ENCODE results near the gene POPDC2. TPM values are rescaled to one million over a fixed set of nuclear protein-coding genes. Genes with fewer than 3 reads are reported as not detected.

Gene POPDC2
- total RNA-seq, 1 experiment from 2014 or later = 0.12 TPM

DNA sequence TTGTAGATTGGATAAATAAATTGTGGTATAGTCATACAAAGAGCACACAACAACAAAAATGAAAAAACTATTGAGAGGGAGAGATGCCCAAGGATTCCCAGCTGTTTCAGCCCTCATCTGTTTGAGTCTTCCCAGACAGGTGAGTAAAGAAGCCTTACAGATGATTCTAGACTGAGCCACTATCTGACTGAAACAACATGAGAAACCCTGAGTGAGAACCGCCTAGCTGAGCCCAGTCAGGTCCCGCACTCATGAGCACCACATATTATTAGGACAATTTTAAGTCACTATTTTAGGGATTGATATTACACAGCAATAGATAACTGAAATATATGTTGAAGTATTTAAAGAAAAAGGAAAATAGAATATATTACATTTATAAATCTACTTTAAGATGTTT is 19.0 kb downstream of the POPDC2 start:
- no peak for DNase-seq (ENCODE audit: low read depth)

DNA sequence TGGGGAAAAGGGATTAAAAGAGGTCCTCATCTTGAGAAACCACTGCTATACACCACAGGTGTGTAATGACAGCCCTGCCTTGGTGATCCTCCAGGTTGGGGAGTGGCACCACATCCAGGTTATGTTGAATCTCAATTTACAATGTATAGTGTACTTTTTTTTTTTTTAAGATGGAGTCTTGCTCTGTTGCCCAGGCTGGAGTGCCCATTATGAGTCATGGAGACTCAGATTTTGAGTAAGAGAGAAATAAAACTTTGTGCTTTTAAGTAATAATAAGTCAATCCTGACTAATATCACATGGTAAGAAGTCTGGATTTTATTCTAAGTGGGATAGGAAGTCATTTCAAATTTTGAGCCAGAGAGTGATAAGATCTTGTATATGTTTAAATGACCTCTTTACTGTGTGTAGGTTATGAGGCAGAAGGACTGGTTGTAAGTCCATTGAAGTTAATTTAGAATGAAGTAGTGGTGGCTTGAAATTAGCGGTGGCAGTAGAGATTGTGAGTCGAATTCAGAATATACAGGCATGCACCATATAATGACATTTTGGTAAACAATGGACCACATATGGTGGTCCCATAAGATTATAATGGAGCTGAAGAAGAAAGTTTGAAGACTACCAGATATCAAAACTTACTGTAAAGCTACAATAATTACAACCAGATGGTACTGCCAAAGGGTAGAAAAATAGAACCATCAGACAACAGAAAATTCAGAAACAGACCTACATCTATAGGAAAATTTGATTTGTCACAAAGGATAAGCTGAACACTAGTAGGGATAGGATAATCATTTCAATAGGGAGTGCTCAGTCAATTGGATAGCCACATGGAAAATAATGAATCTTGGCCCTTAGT is 20.7 kb downstream of the POPDC2 start:
- DNase-seq (ENCODE audit: low read depth) = peak; percentile 32

DNA sequence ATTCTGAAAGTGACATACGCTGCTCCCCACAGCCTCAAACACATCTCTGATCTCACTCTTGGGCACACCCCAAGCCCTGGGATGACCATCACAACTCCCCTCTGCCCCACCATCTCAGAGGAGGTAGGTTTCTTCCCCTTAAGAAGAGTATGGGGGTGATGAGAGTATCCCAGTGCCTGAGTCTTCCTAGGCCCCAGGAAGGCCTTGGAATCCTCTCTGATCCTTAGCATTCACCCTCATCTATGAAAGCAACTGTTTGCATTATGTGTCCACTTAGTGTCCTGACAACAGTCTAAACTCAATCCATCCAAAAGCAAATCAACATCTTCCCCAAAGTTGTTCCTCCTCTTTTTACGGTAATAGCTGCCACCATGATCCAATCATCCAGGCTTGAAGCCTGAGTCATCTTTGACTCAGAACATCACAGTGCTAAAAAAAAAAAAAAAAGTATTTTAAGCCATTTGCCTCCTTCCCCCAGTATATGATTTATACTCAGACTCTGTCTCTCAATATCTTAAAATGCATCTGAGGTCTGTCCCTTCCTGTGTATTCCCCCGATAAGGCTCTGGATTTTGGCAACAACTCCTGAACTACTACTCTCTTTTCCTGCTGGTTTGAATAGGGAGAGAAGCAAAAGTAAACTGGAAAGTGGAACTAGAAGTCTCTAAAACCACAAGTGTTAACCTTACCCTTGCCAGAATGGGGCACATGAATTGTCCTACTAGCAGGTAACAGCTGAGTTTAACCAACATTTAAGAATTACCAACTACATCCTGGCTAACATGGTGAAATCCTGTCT is 22.5 kb downstream of the POPDC2 start:
- DNase-seq (ENCODE audit: low read depth) = peak; percentile 98

DNA sequence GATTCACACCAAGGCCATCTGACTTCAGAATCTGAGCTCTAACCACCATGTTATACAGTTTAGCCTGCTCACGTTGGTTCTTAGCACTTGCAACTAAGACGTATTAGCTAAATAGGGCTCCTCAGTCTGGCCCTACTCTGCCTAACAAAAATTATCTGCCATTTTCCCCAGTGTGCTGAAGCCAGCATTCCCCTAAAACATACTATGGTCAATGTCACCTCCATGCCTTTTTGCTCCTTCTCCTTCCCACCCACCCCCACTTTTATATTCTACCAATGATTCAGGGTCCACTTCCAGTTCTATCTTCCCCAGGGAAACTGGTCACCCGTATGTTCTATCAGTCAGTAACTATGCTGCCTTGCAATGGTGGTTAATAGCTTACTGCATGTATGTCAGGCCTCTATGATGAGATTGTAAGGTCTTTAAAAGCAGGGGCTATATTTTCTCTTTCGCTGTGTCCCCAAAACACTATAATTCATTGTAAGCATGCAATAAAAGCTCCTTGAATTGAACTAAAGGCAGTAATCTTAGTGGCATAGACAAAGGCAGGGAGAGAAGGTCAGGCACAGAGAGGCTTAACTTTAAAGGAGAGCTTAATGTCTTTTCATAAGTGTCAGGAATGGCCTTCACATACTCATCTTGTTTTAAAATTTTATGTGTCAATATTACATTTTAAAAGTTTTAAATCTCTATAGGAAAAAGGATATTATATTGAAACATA is 23.3 kb downstream of the POPDC2 start:
- no peak for DNase-seq (ENCODE audit: low read depth)

DNA sequence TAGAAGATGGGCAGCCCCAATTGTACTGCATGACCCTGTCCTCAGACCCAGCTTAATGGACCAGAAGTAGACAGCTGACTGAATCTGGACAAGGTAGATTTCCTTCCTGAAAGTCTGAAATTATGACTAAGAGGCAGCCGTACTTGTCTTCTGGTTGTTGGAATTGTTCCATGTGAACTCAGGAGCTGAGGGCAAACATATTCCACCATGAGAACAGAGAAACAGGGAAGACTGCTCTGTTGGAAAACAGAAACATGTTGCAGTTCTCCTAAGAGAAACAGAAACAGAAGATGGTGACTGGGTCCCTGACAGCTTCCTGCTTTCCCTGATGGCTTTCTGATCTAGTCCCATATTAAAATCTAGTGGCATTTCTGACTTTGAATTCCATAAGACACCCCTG is 24.1 kb downstream of the POPDC2 start:
- peak; percentile 75 for DNase-seq (ENCODE audit: low read depth)

DNA sequence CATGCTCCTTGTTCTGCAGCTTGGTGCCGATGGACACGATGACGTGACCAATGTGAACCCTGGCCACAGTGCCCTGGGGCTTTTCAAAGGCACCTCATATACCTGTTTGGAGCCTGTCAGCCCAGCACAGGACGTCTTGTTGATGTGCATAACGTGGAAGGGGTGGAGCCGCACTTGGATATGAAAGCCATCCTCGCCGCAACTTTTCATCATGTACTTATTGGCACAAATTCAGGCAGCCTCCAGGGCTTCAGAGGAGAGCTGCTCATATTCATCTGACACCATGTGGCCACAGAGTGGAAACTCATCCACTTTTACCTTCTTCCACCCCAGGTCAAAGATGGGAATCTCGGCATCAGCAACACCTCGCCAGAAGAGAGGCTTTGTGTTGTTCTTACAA is 24.7 kb downstream of the POPDC2 start:
- DNase-seq (ENCODE audit: low read depth) = no peak

DNA sequence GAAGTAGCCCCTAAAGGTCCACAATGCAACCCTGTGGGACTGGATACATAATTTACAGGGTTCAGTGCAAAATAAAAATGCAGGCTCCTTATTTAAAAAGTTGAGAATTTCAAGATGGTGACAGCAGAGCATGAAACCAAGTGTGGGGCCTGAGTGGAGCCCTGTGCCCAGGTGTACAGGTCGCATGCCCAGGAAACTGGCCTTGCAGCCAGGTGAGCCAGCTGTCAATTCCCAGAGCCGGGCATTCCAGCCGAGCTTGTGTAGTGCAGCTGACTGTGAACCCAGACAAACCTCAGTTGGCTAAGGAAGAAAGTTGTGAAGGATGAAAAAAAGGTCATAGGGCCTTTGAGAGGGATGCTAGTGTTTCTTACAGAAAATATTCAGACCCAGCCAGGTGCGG is 27.6 kb downstream of the POPDC2 start:
- DNase-seq (ENCODE audit: low read depth) = no peak

DNA sequence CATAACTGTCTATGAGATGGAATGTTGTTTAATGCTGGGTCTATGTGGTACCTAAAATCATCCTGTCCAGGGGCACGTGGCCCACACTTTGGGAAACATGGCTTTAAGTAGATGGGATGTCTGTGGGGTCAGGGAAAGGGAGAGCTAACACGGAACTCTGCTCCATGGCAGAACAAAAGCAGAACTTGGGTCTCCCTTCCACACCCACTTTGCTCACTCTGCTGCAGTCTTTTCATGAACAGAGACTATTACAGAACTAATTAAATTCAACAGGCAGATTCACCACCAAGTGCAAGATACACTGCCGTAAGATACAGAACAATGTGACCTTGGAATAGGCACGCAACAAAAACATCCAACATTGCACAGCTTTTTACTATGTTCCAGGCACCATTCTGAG is 28.2 kb downstream of the POPDC2 start:
- DNase-seq (ENCODE audit: low read depth) = no peak

DNA sequence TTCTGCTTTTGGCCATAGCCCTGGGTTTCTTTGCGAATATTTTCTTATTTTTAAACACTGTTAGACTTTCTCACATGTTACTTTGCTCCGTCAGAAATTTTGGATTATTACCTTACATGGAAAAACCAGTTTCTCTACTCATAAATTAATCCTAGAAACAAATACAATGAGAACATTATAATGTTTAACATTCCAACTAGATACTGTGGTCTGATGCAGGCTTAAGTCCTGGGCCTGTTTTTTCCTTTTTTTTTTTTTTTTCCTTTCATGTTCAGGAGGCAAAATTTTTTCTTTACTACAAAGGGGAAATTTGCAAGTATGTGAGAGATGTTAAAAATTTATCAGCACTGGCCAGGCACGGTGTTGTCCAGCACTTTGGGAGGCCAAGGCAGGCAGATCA is 28.9 kb downstream of the POPDC2 start:
- DNase-seq (ENCODE audit: low read depth) = no peak

DNA sequence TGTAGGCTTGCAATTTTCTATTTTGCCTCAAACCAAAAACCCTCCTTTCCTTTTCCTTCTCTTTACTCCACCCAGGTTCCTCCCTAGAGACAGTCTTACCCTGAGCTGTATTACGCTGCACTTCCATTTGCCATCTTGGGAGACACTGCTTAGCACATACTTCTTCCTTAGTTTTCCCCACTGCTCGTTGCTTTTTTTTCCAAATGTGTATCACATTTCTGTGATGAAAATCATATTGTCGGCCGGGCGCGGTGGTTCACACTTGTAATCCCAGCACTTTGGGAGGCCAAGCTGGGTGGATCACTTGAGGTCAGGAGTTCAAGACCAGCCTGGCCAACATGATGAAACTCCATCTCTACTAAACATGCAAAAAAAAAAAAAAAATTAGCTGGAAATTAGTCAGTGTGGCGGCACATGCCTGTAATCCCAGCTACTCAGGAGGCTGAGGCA is 29.5 kb downstream of the POPDC2 start:
- no peak for DNase-seq (ENCODE audit: low read depth)

DNA sequence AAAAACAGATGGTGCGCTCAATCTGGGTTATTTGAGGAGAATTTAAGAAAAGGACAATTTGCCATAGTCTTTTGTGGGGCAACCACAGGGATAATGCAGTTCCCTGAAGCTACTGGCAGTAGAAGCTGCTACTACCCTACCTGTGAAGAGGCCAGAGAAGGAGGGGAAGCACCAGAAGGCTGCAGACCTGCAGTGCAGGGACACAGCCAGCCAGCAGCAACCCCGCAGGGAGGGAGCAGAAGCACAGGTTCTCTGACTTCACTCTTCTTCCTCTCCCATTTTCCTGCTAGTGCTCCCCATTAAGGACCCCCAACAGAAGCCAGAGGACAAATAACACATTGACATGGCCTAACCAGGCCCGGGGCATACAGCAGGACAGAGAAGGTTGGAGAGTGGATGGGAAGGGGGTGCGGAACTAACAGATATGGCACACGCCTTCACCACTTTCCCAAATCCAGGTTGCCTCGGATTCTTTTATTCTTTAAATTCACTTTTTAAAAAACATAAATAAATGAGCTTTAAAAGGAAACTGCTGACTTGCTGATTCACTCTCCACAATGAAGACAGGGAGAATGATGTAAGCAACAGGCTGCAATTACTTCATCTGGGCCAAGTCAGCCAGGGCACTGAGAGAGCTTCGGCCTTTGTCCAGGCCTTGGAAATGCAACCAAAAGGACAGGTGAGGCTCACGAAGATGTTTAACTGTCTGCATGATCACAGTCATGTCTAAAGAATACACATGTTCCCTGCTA is 30.1 kb downstream of the POPDC2 start:
- peak; percentile 52 for DNase-seq (ENCODE audit: low read depth)

DNA sequence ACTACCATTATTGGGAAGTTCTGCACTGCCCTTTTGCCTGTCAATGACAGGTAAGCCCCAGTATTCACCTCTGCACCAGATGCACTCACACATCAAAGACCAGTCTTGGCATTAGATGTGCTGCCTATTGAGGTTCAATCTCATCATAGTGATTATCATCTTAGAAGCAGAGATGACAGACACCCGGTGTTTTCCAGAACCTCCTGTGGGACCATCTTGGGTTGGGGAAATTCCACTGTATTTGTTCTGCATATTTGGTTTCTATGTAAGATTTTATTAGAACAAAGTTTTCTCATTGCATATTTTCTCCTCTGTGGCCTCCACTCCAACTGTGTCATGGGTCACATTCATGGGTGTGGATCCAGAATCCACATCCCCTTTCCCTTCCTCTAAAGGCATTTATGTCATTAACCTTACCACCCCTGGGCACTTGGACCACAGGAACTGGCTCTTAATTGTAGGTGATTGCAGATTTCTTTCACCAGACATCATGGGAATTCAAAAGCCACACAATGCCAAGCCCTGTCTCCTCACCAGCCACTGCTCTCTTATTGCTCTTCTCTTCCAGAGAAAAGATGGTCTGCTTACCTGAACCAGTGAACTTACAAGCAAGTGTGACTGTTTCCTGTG is 31.5 kb downstream of the POPDC2 start:
- peak; percentile 53 for DNase-seq (ENCODE audit: low read depth)

DNA sequence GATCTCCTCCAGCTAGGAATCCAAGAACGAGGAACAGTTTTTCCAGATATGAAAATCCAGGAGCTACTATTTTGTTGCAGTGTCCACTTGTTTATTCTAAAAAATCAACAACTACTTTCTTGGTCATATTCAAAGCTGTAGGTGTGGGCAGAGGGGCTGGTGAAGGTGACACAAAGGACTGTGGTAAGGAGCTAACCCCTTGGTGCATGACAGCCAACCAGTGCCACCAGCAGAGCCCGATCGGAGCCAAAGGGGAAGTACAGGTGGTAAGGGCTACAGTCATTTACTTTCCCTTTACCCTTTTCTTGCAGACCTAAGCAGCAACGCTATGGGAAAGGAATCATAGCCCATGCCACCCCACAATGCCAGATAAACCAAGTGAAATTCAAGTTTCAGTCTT is 32.0 kb downstream of the POPDC2 start:
- no peak for DNase-seq (ENCODE audit: low read depth)

DNA sequence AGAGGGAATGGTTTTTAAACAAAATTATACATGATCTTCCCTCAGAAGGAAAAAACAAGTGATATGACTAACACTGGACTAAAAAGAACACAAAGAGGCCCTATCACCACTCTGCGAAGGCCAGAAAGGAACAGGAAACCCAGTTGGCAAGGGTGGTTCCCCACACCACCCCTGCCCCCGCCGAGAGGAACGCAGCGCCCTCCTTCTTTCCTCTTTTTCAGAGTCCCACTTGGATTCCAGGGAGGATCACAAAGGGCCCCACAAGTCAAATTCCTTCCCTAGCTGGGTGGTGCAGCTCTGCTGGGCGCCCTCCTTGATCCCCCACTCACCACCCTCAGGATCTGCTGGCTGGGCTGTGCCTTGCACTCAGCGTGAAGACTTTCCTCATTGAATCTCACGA is 32.9 kb downstream of the POPDC2 start:
- no peak for DNase-seq (ENCODE audit: low read depth)

DNA sequence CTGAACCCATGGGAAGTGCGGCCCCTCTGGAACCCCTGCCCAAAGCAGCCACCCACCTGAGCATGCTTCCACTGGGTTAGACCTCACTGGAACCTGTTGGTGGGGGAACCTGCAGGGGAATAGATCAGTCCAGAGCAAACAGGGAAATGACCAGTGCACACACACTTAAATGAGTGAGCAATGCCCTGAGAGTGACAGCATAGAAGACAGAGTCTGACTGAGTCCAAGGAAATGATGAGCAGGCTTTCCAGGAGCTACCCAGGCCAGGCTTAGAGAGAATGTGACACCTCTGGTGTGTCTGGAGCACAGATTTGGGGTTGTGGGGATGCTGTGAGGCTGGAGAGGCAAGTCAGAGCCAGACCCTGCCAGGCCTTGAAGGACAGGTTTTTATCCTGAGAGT is 34.2 kb downstream of the POPDC2 start:
- no peak for DNase-seq (ENCODE audit: low read depth)

DNA sequence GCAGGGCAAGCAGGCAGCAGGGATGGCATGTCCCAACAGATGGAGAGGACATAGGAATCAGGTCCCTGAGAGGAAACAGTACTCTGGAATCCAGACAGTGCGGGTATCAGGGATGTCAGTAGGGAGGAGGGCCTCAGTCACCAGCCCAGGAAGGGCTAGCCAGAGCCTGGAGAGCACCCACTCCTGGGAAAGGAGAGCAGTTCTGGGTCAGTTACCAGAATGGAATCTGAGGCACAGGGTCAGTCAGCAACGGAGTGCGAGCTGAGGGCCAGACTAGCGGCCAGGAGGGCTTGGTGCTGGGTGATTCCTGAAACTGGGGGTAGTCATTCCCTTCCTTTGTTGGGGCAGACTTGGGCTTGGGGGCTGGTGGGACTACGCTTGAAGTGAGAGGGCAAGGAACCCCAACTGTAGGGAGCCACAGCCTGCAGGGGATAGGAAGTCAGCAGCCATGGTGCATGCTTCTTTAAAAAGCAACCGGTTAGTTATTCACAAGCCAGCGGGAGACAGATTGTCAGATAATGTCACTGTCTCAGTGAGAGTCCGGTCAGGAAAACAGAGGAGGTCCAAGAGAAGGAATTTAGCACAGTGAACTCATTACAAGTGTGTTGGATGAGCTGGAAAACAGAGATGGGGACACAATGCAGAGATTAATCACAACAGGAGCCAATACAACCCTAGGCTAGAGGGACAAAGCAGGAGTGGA is 34.8 kb downstream of the POPDC2 start:
- no peak for DNase-seq (ENCODE audit: low read depth)

DNA sequence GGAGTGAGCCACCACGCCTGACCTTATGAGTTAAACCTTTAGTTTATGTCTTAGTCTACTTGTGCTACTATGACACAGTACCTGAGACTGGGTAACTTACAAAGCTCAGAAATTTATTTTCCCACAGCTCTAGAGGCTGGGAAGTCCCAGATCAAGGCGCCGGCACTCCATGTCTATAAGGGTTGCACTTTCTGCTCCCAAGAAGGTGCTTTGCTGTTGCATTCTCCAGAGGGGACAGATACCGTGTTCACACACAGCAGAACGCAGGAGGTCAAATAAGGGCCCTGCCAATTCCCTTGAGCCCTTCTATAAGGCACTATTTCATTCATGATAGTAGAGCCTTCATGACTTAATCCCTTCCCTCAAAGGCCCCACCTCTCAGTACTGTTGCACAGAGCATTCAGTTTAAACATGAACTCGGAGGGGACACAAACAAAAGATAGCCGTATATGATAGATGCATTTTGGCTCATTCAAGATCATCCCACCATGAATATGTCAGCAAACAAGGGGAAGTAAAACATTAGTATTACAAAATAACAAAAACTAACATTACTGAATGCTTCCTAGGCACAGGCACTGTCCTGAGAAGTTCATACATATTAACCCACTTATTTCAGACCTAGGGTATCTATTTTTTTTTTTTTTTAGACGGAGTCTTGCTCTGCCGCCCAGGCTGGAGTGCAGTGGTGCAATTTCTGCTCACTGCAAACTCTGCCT is 36.2 kb downstream of the POPDC2 start:
- DNase-seq (ENCODE audit: low read depth) = no peak

DNA sequence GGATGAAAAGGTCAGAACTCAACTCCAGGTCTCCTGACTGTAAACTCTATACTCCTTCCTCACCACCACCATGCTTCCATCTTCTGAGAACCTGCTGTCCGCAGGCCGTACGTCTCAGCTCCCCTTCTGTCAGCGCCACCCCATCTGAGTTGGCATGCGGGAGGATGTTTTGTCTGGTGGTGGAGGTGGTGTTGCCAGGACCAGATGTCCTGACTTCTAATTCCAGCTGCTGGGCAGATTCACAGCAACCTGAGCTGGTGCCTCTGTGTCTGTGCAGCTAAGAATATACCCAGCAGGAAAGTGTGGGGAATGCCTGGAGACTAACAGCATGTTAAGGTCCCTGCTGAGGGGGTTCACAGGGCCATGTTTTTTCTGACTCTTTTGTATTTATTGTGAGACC is 39.5 kb downstream of the POPDC2 start:
- DNase-seq (ENCODE audit: low read depth) = no peak

DNA sequence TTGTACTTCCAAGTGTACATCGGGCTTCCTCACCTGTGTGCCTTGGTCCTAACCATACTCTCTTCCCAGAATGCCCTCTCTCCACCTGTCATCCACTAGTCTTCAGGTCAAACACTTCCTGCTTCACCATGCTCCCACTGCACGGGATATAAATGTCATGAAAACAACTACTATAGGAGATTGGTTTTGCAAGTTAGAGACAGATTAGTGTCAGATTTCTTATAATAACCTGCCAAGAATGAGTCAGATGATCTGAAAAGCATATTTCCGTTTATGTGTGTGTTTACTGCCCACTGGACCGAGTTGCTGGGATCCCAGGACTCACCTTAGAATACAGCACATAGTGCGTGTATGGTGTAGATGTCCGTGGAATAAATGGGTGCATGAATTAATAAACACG is 41.3 kb downstream of the POPDC2 start:
- DNase-seq (ENCODE audit: low read depth) = peak; percentile 21

DNA sequence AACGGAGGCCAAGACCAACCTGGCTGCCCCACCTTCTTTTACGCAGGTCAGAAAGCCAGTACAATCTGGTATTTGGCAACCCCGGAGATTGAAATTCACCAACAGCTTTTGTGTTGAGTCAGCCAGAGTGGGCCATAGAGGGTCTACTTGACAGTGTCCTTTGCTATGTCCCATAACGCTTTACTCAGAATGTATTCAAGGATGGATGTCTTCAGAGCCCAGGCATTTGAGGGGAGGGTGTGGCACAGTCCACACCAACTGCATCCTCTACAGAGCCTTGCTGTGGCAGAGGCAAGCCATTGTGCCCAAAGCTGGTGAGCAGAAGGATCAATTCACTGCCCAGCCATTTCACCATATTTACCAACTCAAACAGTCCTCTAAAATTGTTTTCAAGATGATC is 44.3 kb downstream of the POPDC2 start:
- no peak for DNase-seq (ENCODE audit: low read depth)
